ENCODE measurements around the gene COLGALT1.

COLGALT1 gene

DNA sequence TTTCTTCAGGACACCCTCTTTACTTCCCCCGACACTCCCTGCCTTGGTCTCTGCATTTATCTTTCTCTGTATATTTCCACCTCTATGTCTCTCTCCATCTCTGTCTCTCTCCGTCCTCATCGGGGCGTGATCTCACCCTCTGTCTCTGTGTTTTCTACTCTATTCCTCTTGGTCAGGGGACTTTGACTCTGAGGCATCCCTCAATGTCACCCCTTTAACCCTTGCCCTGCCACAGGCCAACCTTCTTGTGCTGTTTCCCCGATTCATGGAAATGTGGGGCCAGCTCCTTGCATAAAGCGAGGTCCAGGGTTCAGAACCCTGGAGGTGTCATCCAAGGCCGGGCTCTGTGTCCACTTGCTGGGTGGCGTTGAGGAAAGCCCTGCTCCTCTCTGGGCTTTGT, 46.8 kb downstream of the COLGALT1 start:
- no peak for DNase-seq

DNA sequence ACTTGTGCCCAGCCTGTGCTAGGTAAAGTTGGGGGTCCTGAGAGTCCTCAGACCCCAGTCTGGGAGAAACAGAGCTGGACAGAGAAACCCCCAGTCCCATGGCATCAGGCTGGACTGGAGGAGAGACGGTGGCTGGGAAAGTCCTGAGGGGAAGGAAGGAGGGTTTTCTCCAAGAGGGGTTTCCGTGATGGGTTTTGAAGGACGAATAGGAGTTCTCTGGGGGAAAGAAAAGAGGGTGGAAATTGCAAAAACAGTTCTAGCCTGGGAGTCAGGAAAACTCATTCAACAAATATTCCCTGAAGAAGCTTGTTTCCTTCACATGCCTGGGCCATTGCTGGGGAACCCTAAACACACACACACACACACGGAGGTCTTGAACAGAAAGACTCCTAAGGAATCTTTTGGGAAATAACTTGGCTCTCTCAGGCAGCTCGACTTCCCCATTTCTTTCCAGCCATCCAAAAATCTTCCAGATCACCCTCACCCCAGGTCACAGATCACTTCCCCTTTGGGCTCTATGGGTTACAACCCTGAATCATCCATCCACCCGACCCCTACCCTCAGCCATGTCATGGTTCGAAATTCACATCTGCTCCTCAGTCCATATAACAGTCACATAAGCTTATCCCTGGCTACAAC, 47.5 kb downstream of the COLGALT1 start:
- no peak for DNase-seq

DNA sequence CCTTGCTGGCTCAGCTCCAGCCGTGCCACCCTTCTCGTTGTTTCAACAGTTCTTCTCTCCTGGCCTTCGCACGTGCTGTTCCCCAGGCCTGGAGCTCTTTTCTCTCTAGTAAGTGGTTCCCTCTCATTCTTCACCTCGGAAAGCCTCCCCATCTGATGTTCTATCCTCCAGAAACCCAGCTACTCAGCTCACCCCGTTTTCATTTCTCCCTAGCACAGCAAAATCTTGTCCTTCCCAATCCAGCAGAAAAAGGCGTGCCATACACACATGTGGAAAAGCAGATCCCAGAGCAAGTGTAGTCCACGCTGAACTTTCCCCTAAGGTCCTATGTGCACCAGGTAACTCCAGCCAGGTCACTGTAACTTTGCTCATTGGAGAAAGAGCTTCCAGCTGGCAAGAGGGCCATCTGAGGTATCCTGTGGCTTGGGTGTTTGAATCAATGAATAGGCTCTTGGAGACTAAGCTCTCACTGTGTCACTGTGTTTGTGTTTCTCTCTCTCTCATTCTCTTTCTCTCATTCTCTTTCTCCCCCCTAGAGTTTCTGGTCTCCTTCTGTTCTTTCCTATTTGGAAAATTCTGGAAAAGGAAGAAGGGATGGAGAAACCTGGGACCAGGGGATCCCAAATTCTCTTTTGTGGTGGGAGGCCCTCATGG, 49.0 kb downstream of the COLGALT1 start:
- DNase-seq, result no peak

DNA sequence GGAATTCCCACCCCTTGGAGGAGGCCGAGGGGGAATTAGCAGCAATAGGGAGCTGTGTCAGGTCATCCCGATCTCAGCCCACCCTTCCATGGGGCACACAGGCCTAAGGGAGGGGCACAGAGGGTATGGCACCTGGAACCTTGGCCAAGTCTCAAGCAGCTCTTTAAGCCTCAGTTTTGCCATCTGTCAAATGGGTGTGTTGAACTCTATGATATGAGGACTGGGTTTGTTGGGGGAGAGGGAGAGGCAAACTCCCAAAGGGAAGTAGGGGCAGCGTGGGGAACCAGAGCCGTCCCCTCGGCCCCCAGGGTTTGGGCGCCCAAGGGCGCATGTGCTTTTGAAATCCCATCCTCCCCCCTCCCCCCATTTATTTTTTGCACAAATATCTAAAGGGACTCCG, 49.7 kb downstream of the COLGALT1 start:
- no peak for DNase-seq

DNA sequence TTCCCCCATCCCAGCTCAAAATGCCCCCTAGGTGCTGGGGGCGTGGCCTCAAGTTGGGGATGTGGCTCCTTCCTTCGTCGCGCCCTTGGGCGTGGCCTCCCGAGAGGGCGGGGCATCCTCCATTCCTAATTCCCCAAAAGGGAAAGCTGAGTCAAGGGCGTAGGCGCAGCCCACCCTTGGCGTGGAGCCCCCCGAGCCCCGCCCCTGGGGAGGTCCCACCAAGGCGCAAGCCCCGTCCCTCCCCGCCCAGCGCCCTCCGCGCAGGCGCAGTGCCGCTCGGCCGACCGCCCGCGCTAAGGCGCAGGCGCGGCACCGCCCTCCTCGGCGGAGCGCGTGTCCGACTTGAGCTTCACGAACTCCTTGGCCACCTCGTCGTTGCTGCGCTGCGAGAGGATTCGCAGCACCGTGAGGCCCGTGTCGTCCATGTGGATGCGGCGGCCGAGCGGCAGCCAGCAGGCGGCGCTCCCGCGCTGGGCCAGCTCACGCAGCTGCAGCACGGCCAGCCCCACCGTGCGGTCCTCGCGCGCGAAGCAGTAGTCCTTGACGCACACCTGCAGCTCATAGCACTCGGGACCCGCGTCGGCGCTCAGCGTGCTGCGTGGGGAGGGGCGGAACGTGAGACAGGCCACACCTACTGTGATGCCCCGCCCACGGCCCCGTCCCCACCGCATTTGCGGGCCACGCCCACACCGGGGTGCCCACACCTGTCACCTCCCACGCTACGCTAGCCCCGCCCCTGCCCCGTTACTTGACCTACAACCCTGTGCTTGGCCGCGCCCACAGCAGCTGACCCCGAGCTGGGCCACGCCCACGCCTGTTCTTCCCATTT, 50.5 kb downstream of the COLGALT1 start:
- DNase-seq, result peak; percentile 68

DNA sequence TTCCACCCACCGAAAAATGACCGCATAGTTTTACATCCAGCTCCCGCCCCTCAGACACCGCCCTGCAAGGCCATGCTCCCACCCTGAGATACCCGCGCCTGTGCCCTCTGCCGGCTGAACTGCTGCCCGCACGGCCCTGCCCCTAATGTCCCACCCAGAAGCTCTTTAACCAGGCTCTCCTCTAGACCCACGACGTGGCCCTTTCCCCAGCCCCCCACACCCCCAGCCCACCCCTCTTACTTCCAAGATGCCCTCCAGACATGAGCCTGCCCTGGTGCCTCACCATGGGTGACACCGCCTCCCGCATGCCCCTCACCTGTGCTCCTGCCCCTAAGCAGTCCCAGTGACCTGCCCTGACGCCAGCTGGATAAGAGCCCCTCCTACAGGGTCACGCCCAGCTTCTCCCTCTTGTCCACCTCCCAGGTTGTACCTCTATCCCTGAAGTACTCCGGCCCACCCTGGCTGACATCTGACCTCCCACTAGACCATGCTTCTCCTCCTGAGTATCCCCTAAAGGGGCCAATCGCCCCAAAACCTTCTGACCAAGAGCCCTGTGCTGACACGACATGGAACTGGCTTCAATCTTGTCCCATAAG, 51.2 kb downstream of the COLGALT1 start:
- no peak for DNase-seq

DNA sequence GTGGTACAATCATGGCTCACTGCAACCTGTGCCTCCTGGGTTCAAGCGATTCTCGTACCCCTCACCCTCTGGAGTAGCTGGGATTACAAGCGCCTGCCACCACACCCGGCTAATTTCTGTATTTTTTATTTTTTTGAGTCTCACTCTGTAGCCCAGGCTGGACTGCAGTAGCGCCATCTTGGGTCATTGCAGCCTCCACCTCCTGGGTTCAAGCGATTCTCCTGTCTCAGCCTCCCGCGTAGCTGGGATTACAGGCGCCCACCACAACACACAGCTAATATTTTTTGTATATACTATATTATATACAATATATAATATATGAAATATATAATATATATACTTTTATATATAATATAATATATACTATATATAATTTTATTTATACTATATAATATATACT, 52.5 kb downstream of the COLGALT1 start:
- no peak for DNase-seq

DNA sequence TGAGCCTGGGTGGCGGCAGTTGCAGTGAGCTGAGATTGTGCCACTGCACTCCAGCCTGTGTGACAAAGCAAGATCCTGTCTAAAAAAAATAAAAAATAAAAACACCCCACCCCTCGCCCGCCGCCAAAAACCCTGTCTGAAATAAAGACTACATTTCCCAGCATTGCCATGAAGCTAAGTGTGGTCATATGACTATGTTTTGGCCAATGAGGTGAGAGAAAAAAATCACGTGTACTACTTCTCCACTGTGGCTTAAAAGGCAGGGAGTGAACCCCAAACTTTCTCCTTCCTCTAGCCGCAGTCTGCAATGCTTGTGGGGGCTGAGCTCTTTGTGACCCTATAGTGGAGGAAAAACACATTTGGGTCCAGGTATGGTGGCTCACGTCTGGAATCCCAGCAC, 54.9 kb downstream of the COLGALT1 start:
- DNase-seq, result no peak

DNA sequence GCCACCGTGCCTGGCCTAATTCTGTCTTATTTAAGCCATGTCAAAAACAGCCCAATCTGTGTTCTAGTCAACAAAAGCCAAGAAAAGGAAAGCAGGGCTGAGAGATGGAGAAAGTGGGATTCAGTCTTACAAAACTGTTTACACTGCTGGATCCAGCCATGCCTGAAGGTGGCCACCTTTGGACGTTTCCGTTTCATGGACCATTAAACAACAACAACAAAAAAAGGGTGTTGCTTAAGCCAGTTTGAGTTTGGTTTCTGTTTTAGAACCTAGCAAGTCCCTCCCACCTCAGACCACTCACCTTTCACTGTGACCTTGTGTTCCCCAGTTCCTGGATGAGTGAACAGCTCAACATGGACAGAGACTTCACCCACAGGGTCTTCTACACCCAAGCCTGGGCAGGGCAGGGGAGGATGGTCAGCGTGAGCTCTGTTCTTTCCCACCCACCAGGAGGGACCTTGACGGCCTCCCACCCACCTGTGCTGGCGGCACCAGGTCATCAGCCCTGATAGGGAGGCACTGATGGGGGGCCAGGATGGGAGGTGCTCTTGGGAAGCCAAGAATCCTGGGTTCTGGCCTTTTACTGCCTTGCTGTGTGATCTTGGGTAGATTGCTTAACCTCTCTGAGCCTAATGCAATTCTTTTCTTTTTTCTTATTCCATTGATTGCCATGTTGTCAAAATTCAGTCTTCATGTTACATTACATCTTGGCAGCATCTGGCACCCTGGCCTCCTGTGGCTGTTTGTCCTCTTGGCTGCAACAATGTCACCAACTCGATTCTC, 56.2 kb downstream of the COLGALT1 start:
- no peak for DNase-seq

DNA sequence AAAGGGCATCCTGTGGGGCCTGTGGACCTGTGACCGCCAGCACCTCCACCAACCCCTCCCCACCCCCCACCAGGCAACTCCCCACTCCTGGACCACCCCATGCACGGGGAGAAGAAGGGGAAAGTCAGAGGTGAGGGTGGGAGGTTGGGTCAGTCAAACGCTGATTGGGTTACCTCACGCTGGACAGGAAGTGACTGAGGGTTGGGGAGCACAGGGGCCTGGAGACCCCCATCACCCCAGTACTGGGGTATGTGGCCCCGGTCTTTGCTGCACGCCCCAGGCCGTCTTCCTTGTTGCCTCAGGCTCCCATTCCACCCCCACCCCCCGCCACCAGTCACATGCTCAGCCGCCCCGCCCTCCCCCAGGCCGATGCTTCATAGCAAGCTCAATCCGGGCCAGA, 59.0 kb downstream of the COLGALT1 start:
- no peak for DNase-seq

DNA sequence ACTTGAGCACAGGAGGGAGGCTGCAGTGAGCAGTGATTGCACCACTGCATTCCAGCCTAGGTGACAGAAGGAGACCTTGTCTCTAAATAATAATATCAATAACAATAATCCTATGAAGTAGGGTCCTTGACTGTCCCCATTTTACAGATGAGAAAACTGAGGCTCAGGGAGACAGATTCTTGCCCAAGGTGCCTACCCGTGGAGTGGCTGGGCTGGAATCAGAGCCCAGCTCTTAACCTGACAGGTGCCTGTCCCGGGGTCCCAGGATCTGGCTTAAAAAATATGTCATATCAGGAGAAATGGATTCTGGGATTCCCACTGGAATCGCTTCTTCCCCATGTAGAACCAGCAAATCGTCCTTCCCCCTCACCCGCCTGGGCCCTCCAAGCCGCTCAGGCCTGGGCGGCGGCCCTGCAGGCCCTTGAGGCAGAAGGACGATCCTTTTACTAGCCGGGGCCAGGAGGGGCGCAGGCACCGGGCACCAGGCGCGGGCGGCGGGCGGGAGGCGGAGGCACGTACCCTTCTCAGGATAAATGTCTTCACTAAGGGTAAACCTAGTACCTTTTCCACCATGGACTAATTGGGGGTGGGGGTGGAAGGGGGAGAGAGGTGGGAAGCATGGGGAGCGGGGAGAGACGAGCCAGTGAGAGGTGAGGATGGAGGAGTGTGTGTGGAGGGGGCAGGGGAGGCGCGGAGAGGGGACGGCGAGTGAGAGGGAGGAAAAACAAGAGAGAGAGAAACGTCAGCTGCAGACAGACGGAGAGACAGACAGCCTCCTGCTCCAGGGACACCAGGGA, 60.6 kb downstream of the COLGALT1 start:
- no peak for DNase-seq

DNA sequence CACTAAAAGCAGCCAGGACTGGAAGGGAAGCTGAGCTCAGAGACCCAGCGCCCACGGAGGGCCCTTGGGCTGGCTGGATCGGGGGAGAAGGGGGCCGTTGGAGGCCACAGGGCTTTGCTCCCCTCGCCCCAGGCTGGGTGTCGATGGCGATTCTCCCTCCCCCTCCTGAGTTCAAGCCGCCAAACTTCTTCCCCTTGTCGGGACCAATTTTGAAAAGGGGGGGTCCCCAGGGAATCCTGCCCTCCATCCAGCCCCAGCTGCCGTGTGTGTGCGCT, 61.2 kb downstream of the COLGALT1 start:
- DNase-seq, result no peak

DNA sequence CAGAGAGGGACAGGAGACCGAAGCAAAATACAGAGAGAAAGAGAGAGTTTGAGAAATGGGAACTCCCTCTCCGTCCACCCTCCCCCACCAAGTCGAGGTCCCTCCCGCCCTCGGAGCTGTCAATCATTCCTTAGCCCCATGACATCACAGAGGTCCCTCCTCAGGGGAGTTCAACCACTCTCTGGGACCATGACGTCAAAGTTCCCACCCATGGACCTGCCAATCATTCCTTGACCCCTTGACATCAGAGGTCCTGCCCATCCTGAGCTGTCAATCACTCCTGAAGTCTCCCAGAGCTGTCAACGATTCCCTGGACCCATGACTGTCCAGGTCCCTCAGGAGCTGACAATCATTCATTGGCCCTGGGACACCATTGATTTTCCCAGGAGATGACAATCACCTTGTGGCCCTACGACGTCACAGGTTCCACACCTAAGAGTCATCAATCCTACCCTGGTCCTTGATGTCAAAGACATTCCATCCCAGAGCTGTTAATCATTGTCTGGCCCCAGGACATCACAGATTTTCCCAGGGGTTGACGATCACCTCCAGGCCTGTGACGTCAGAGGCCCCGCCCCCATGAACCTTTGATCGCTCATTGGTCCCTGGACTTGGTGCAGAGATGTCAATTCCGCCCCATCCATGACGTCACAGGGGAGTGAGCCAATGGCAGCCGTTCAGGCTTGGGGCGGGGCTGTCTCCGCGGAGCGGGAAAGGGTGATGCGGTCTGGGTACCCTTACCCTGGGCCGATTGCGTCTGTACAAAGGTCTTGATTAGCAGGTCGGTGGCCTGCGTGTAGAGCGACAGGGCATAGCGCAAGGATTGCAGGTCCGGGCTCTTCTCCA, 61.7 kb downstream of the COLGALT1 start:
- DNase-seq, result no peak

DNA sequence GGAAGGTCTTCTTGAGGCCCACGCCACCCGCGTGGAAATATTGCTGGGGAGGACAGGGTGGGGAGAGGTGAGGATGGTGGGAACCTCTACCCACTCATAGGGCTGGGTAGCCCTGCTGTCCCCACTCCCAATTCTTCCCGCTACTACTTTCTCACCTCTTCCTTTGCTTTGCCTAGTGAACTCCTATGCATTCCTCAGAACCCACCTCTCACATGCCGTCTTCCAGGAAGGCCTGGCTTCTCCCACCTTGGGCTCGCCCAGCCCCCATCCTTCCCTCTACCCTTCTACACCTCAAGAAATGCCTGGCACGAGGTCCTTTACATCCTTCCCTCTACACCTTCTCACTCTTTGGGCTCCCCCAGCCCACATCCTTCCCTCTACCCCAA, 62.4 kb downstream of the COLGALT1 start:
- DNase-seq, result no peak

DNA sequence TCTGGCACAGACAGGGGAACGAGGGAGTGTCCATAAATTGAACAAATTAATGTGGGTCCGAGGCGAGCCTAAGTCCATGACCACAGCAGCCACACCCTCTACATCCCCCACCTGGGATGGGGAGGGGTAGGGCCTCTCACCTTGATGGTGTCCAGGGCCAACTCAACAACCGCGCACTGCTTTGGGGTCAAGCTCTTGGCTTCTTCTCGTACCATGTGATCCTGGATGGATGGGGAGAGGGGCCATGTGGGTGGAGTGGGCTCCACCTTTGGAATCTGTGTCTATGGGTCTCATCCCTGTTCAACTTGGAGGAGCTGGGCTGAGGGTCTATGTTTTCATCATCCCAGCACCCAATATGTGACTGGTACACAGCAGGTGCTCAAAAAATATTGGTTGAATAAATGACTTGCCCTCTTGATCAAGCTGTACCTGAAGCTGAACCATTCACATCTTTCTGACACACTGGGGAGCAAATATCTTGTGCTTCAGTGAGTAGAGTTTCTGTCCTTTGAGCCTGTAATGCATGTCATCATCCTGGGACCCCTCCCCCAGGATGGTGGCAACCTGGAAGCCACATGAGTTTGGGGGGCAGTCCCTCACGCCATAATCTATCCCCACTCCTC, 62.9 kb downstream of the COLGALT1 start:
- DNase-seq, result no peak

DNA sequence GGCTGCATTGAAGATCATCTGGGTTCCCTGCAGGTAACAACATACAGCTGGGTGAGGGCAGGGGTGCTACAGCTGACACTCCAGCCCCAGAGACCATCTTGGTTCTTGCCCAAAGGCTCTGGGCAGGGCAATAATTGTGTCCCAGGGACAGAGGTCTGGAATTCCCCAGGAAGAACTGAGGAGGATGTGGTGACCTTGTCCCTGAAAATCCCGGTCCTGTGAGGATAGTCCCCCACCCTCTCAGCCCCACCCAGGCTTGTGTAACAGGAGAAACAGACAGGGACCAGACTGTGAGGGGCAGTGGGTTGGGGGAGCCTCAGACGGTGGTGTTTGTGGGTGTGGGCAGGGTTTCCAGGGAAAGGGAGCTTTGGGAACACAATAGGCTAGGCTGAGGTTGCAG, 63.5 kb downstream of the COLGALT1 start:
- DNase-seq, result no peak

DNA sequence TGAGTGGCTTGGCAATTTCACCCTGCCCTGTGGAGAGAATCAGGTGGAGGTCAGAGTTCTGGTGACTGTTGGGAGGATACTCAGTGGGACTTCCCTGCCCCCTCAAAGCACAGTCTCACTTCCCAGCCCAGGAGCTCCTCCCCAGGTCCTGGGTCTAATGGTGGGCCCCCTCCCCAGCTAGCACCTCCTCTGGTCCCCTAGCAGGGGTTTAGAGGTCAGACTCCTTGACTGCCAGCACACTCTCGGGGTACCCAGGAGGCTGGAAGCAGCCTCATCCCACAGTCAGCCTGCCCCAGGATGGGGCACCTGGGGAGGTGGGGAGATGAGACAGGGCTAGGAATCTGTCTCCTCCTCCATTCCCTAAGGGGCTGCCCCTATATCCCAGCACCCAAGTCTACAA, 65.2 kb downstream of the COLGALT1 start:
- no peak for DNase-seq

DNA sequence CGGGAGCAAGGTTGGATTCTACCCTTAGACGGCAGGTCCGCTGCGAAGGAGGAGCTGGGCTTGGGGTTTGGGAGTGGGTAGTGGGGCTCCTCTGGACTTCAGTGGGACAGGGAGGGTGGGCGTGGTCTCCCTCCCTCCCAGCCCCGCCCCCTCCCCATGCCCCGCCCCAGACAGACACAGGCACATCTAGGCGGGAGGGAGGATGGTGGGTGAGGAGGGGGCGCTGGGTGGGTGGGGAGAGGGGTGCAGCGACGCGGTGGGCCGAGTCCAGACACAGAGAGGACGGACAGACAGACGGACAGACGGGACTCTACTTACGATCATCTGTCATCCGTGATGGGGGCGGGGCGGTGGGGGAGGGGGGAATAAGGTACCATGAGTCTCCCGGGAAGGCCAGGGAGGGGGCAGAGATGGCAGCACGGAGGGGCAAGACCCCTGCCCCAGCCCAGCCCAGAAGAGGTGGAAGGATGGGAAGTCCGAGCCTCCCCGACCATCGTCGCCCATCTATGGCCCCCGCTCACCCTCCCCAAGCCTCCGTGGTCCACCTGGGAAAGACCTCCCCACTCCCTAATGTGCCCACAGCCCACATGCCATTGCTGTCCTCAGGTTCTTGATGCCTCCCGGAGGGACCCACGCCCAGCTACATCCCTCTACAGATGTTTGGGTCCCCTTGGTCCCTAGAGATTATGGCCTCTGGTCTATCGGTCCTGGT, 67.9 kb downstream of the COLGALT1 start:
- no peak for DNase-seq

DNA sequence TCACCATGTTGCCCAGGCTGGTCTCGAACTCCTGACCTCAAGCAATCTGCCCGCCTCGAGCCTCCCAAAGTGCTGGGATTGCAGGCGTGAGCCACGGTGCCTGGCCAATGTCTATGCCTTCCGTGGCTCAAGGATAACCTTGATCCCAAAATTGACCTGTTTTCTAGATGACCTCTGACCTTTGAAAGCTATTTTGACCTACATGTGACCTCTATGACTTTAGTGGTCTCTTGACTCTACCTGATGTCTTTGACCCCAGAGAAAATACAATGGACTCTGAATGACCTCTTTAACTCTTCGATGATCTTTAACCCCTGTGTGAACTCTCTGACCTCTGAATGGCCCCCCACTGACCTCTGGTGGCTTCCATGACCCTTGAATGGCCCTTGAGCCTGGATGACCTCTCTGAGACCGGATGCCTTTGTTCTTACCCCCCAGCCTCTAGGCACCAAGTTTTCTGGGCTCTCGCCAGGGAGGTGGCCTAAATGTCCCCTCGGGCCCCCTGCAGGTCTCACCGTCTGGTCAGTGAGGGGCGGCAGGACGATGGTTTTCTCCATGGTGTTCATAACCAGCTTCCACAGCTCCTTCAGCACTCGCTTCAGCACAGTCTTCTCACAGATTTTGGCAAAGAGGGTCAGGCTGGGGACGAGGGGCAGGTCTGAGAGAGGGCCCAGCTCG, 69.0 kb downstream of the COLGALT1 start:
- no peak for DNase-seq

DNA sequence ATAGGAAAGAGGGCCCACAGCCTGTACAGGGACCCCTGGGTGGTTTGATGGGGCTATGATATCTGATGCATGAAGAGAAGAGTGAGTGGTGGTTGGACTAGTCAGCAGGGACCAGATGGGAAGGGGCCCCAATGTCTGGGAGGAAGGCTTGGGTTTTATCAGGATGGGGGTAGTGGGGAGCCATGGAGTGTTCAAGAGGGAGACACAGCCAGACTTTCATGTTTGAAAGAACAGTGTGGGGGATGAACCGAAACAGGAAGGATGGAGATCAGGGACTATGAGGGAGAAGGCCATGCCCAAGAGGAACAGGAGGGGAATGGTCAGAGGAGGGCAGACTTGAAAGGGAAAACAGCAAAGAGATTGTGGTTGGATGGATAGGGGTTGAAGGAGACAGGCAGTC, 69.6 kb downstream of the COLGALT1 start:
- no peak for DNase-seq
